OCI-LY7 (cell line): ENCODE measurements around the gene E2F3. TPM values are rescaled to one million over a fixed set of nuclear protein-coding genes. Genes with fewer than 3 reads are reported as not detected.

Experiments used
- BruUV-seq: library from RNA; stranded (reverse); fragments of 400-500 nt; replicated peaks from 2 replicates; lab custom pipeline; 2021; lab: Mats Ljungman, UMichigan
- CTCF ChIA-PET: fragments of 300-600 bp; sonication (Branson Sonifier 250); formaldehyde crosslinking; loops from one replicate; lab custom pipeline; 2022; ENCODE audit warnings: antibody characterized with exemption; ENCODE audit not compliant: unreplicated experiment; lab: Charles Lee
- POLR2A ChIA-PET: fragments of 300-600 bp; sonication (Branson Sonifier 250); formaldehyde crosslinking; loops from one replicate; lab custom pipeline; 2022; ENCODE audit warnings: antibody characterized with exemption; lab: Charles Lee
- DNase-seq: peaks from one replicate; pipeline ENCODE4 v3.0.0-alpha.2; 2015; ENCODE audit warnings: low spot score
- H2AFZ ChIP-seq: fragments of 200-600 bp; sonication (generic), shearing (Covaris generic); 2 replicates; pipeline ENCODE4 v1.6.1; 2014; ENCODE audit warnings: mild to moderate bottlenecking, antibody characterized with exemption, low read length, moderate library complexity
- H3K27ac ChIP-seq: fragments of 200-600 bp; sonication (generic); 2 replicates; pipeline ENCODE4 v1.5.1; 2014; ENCODE audit warnings: mixed run types, low read depth, mild to moderate bottlenecking, moderate library complexity, low read length, inconsistent platforms; ENCODE audit not compliant: poor library complexity, severe bottlenecking
- H3K36me3 ChIP-seq: fragments of 200-600 bp; sonication (generic); 2 replicates; pipeline ENCODE4 v1.6.1; 2014; ENCODE audit warnings: mild to moderate bottlenecking, antibody characterized with exemption, low read length, moderate library complexity, mixed read lengths; ENCODE audit not compliant: insufficient read depth
- H3K4me1 ChIP-seq: fragments of 200-600 bp; sonication (generic); 2 replicates; pipeline ENCODE4 v1.5.1; 2014; ENCODE audit warnings: mild to moderate bottlenecking, low read length; ENCODE audit not compliant: insufficient read depth, poor library complexity, severe bottlenecking
- H3K4me2 ChIP-seq: fragments of 200-600 bp; sonication (generic); 2 replicates; pipeline ENCODE4 v1.6.1; 2014; ENCODE audit warnings: mild to moderate bottlenecking, low read length
- H3K4me3 ChIP-seq: fragments of 200-600 bp; sonication (generic); 2 replicates; pipeline ENCODE4 v1.5.1; 2014; ENCODE audit warnings: mild to moderate bottlenecking, low read depth, low read length; ENCODE audit not compliant: poor library complexity, severe bottlenecking
- H3K79me2 ChIP-seq: fragments of 200-600 bp; sonication (generic); 2 replicates; pipeline ENCODE4 v1.6.1; 2016; ENCODE audit warnings: low read depth, mild to moderate bottlenecking, low read length, moderate library complexity, mixed read lengths; ENCODE audit not compliant: insufficient read depth
- H3K9me2 ChIP-seq: fragments of 200-600 bp; sonication (generic); 2 replicates; pipeline ENCODE4 v1.6.1; 2016; ENCODE audit warnings: mild to moderate bottlenecking, low read length, mixed read lengths; ENCODE audit not compliant: insufficient read depth
- H3K9me3 ChIP-seq: fragments of 200-600 bp; sonication (generic); 2 replicates; pipeline ENCODE4 v1.6.1; 2014; ENCODE audit warnings: mild to moderate bottlenecking, mixed run types, low read length, mixed read lengths
- H4K20me1 ChIP-seq: fragments of 200-600 bp; sonication (generic); 2 replicates; pipeline ENCODE4 v1.6.1; 2014; ENCODE audit warnings: mild to moderate bottlenecking, antibody characterized with exemption, low read length, moderate library complexity, mixed read lengths; ENCODE audit not compliant: insufficient read depth
- EZH2phosphoT487 ChIP-seq: fragments of 200-600 bp; sonication (generic); IDR thresholded peaks from 2 replicates; pipeline ENCODE4 v1.6.1; 2018; ENCODE audit warnings: low read depth, borderline replicate concordance, mild to moderate bottlenecking, mixed run types, antibody characterized with exemption, low read length, moderate library complexity, mixed read lengths
- intact Hi-C: fragments of 100-400 bp; cut with micrococcal nuclease; formaldehyde crosslinking; loops from one replicate; pipeline ENCODE4 v1.10.0; 2022; ENCODE audit not compliant: unreplicated experiment
- total RNA-seq, 2 experiments: library from RNA; depleted of rRNA in 1 of 2; stranded (reverse); fragments of >200 nt in 1 of 2; shearing (Covaris generic) in 1 of 2; gene quantifications; 2 replicates each; pipeline ENCODE4 v1.2.3, GENCODE V29; 2014 to 2022
- TF ChIP-seq, protein P1 (sequence below): fragments of 200-600 bp; sonication (generic); conservative IDR thresholded peaks from 2 replicates; pipeline ENCODE4 v1.5.1; 2014; ENCODE audit warnings: mild to moderate bottlenecking, antibody characterized with exemption, low read length, moderate library complexity, mixed read lengths

Gene E2F3
- total RNA-seq, 2 experiments from 2014 or later, result 12.4 to 31.2 TPM

DNA sequence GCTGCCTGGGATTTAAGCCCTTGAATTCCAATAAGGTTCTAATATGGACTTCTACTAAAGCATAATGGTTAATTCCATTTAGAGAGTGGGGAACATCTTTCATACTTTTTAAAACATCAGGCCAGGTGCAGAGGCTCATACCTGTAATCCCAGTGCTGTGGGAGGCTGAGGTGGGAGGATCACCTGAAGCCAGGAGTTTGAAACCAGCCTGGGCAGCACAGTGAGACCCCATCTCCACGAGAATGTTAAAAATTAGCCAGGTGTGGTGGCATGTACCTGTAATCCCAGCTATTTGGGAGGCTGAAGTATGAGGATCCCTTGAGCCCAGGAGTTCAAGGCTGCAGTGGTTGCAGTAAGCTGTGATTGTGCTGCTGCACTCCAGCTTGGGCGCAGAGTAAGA lies 35.0 kb downstream of the E2F3 start:
- POLR2A ChIA-PET, result interaction anchor here (0.6 to 0.7 kb wide), 2 partner anchors 176 to 777 kb away, joined by 3 read pairs; no protein-coding TSS in a partner anchor

DNA sequence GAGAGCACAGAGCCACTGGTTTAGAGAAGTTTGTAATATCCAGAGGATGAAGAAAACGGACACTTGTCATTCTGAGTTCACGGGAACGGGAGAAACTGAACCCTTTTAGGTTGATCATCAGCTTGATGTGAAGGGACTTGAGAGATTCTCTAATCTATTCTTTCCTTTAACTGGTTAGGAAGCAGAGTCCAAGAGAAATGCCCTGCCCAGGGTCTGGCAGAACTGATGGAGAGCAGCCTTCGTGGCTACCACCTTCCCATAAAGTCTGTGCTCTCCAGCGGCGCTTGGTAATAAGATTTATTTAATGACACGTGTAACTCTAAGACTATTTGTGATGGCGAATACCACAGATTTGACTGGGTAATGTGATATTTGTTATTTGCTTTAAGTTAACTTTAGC lies 36.0 kb downstream of the E2F3 start:
- H3K4me3 ChIP-seq, result no peak overlapping the region
- TF ChIP-seq, protein P1, sequence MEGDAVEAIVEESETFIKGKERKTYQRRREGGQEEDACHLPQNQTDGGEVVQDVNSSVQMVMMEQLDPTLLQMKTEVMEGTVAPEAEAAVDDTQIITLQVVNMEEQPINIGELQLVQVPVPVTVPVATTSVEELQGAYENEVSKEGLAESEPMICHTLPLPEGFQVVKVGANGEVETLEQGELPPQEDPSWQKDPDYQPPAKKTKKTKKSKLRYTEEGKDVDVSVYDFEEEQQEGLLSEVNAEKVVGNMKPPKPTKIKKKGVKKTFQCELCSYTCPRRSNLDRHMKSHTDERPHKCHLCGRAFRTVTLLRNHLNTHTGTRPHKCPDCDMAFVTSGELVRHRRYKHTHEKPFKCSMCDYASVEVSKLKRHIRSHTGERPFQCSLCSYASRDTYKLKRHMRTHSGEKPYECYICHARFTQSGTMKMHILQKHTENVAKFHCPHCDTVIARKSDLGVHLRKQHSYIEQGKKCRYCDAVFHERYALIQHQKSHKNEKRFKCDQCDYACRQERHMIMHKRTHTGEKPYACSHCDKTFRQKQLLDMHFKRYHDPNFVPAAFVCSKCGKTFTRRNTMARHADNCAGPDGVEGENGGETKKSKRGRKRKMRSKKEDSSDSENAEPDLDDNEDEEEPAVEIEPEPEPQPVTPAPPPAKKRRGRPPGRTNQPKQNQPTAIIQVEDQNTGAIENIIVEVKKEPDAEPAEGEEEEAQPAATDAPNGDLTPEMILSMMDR, result no peak
- TF ChIP-seq EZH2phosphoT487, result no peak
- no peak overlapping the region for H2AFZ ChIP-seq
- peaks cover 83% of the 10 kb centered on the region for H3K36me3 ChIP-seq
- peaks cover 7% of the 10 kb centered on the region for H3K4me1 ChIP-seq
- no peaks in the 10 kb centered on the region; the same call in 1 of the 2 replicates for H4K20me1 ChIP-seq
- intact Hi-C loops, result no loop called here
- peaks cover 82% of the 10 kb centered on the region for H3K79me2 ChIP-seq
- ChIA-PET CTCF (no interaction called here), POLR2A (interaction anchor here (1.2 kb wide), 1 partner anchor 10 kb away, joined by 4 read pairs; no protein-coding TSS in a partner anchor)
- H3K9me2 ChIP-seq, result no peaks in the 10 kb centered on the region
- DNase-seq, result no peak
- no peak overlapping the region for H3K4me2 ChIP-seq
- no peaks in the 10 kb centered on the region for H3K9me3 ChIP-seq
- no TSS peak for BruUV-seq
- H3K27ac ChIP-seq, result no peak overlapping the region

More for the DNA sequence above, 35.0 kb downstream of the E2F3 start:
- Histone ChIP-seq H2AFZ (no peak overlapping the region), H3K36me3 (peaks cover 83% of the 10 kb centered on the region), H3K9me3 (no peaks in the 10 kb centered on the region), H3K27ac (no peak overlapping the region), H3K4me3 (no peak overlapping the region), H3K9me2 (no peaks in the 10 kb centered on the region), H3K4me1 (peaks cover 7% of the 10 kb centered on the region), H4K20me1 (no peaks in the 10 kb centered on the region; the same call in 1 of the 2 replicates), H3K4me2 (no peak overlapping the region), H3K79me2 (peaks cover 82% of the 10 kb centered on the region)
- BruUV-seq, result no TSS peak
- DNase-seq, result no peak
- CTCF ChIA-PET, result no interaction called here
- TF ChIP-seq EZH2phosphoT487, result no peak
- intact Hi-C loops, result no loop called here

DNA sequence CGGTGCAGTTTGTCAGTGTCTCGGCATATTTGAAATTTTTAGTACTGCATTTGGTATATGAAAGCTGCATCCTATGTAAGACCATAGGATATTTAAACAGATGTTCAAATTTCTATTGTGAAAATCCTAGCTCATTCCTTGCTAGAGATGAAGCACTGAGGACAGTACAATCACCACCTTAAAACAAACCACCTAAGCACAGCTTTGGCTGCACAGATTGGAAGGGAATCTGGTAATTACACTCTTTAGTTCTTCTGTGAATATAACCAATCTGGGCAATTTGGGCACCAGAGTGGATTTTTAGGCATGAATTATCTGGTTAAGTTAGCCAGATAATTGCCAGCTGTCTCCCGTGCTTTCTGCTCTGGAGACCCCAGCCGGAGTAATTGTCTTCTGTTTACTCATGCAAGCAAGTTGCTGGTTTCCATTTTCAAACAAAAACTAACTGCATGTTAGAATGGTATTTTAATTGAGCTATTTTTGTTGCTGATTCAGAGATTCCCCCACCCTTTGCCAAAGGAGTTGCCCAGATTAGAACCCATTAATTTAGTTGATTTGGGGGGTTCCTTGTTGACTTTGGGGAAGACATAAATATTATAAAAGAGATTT lies 36.9 kb downstream of the E2F3 start:
- no peak overlapping the region for H3K4me3 ChIP-seq
- no peak overlapping the region for H3K27ac ChIP-seq
- H3K4me2 ChIP-seq, result no peak overlapping the region
- no peak overlapping the region for H2AFZ ChIP-seq
- no peaks in the 10 kb centered on the region for H3K9me2 ChIP-seq
- H3K4me1 ChIP-seq, result peaks cover 7% of the 10 kb centered on the region
- ChIA-PET CTCF (no interaction called here), POLR2A (interaction anchor here (0.7 to 1.2 kb wide), 5 partner anchors 9 to 893 kb away, joined by 3 to 5 read pairs (median 4); no protein-coding TSS in a partner anchor)
- peaks cover 82% of the 10 kb centered on the region for H3K36me3 ChIP-seq
- no TSS peak for BruUV-seq
- peaks cover 83% of the 10 kb centered on the region for H3K79me2 ChIP-seq
- H4K20me1 ChIP-seq, result peaks cover 5% of the 10 kb centered on the region; the same call in 1 of the 2 replicates
- TF ChIP-seq, protein P1, result no peak
- TF ChIP-seq EZH2phosphoT487, result no peak
- DNase-seq, result no peak
- H3K9me3 ChIP-seq, result no peaks in the 10 kb centered on the region
- intact Hi-C loops, result no loop called here
